Breast epithelium (tissue), 3 donors: ENCODE measurements around the gene EGLN3.

Experiments used
- CTCF ChIP-seq, 3 donors: fragments of 450-650 bp; IDR thresholded peaks; one replicate each; pipeline ENCODE4 v1.5.1; 2016 to 2017; ENCODE audit warnings: antibody characterized with exemption in 3 of 3, mild to moderate bottlenecking in 3 of 3, moderate library complexity in 3 of 3
- POLR2A ChIP-seq: fragments of 450-650 bp; IDR thresholded peaks from one replicate; pipeline ENCODE4 v1.6.1; 2016; ENCODE audit warnings: antibody characterized with exemption, mild to moderate bottlenecking, moderate library complexity
- POLR2AphosphoS5 ChIP-seq, 3 donors: sonication (generic); formaldehyde crosslinking; IDR thresholded peaks; one replicate each; pipeline ENCODE4 v1.6.1; 2017; ENCODE audit warnings: antibody characterized with exemption in 3 of 3

GRCh38 chr14:33900706-33901105 is 50.2 kb downstream of the EGLN3 start:
- TF ChIP-seq CTCF (IDR thresholded peaks at IDR 0.05) = no peak
- no peak for TF ChIP-seq POLR2AphosphoS5 (IDR thresholded peaks at IDR 0.05)
- no peak for TF ChIP-seq POLR2A
